EH (cell line): Measurements from ENCODE around the gene EPAS1.
"Not testable (repeated sequence)": the region's sequence is repeated elsewhere in the genome, so short reads cannot be mapped to it uniquely, and the experiment has no call there.

Experiments used
- DNase-seq: peaks from one replicate; pipeline ENCODE4 v3.0.0-alpha.2; 2015; ENCODE audit warnings: low read depth

The EPAS1 gene

DNA sequence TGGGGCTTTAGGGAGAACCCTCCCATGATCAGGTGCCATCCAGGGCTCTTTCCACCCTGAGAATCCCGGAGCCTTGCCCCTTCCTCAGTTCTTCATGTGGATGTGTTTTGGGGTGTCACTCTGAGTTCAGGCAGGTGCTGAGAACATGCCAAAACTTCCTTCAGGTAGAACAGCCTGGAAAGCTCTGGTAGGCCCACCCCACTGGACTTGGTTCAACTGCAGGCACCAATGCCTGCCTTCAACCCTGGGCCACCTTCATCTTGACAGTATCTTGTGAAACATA, 85.8 kb downstream of the EPAS1 start:
- DNase-seq: no peak

DNA sequence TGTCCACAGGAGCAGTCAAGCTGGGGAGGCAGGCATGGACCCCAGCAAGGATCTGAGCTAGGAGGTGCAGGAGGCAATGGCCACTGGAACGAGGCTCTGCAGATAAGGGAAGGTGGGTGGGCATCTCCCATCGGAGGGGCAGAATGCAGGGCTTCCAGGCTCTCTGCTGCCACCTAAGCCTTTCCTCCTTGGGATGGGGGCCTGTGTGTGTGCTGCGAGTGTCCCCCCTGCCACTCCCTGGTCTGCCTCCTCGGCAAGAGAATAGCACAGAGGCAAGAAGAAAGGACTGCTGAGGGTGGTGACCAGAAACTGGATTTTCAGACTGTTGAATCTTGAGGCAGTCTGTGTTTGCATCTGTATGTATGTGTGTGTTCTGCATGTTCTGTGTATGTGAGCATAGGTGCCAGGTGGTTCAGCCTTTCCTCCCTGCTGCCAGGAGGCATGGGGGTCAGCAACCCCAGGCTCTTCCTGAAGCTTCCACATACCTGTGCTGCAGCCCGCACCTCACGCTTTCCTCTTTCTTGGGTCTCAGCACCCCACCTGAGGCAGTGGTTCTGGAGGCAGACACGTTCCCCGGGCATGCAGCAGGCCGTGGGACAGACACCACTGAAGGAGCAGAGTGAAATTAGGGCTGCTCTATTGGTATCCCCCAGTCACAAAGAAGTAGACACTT, 86.7 kb downstream of the EPAS1 start:
- no peak for DNase-seq

DNA sequence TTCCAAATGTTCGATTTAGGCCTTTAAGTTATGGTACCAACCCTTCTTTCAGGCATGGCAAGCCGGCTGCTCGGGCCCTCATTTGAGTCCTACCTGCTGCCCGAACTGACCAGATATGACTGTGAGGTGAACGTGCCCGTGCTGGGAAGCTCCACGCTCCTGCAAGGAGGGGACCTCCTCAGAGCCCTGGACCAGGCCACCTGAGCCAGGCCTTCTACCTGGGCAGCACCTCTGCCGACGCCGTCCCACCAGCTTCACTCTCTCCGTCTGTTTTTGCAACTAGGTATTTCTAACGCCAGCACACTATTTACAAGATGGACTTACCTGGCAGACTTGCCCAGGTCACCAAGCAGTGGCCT, 87.2 kb downstream of the EPAS1 start:
- DNase-seq: no peak

DNA sequence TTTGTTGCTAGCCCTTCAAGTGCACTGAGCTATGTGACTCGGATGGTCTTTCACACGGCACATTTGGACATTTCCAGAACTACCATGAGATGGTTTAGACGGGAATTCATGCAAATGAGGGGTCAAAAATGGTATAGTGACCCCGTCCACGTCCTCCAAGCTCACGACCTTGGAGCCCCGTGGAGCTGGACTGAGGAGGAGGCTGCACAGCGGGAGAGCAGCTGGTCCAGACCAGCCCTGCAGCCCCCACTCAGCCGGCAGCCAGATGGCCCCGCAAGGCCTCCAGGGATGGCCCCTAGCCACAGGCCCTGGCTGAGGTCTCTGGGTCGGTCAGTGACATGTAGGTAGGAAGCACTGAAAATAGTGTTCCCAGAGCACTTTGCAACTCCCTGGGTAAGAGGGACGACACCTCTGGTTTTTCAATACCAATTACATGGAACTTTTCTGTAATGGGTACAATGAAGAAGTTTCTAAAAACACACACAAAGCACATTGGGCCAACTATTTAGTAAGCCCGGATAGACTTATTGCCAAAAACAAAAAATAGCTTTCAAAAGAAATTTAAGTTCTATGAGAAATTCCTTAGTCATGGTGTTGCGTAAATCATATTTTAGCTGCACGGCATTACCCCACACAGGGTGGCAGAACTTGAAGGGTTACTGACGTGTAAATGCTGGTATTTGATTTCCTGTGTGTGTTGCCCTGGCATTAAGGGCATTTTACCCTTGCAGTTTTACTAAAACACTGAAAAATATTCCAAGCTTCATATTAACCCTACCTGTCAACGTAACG, 88.8 kb downstream of the EPAS1 start:
- no peak for DNase-seq

DNA sequence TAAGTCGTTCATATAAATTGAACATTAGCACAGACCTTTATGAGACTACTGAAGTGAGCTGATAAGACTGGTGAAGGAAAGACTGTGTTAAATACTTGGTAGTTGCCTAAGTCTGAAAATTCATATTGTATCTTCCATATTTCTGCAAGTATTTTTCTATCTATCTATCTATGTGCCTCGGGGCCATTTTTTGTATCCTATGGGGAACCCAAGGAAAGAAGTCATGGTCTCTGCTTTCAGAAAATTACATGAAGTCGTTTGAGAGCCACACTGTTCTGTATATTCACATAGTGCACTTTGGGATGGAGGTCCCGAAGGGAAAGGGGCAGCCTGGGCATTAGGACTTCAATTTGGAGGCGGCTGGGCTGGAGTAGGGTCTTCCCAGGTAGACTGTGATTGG, 89.6 kb downstream of the EPAS1 start:
- DNase-seq: no peak

DNA sequence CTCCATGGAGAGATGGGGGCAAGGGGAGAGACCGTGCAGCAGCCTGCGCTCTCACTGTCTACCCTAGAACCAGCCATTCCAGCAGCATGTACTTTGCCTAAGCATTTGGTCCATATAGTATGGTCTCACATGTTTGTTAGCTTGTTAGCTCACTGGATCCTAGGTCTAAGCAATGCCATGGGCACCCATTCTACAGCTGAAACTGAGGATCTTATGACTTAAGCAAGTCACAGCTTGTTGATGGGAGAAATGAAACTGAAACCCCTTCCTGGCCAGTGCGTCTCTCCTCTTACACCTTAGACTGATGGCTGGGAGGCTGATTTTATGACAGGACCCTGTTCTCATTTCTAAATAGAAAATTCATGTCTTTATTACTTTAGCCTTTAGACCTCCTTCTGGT, 90.1 kb downstream of the EPAS1 start:
- DNase-seq: no peak

DNA sequence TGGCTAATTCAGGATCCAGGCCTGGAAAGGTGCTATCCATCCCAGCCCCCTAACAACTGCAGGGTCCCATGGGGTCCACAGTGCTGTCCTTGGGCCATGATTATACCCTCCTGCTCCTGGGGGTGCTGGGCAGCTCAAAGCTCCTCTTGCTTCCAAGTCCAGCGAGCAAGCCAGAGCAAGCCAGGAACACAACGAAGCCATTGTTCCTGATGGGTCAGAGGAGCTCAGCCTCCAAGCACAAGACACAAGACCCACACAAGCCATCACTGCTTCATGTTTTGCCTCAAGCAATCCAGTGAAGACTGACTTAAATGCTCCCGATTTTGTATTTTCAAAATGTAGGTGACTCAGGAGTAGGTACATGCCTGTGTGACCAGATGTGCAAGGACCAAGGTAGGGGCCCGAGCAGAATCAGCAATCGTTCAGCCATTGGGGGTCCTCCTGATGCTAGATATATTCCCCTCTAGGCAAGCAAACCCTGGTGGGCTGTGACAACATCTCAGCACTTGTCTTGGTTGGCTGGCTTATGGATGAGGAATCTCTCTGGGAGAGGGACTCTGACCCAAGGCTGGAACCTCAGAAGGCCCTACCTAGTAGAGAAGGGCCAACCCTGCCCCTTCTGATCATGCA, 90.8 kb downstream of the EPAS1 start:
- no peak for DNase-seq

DNA sequence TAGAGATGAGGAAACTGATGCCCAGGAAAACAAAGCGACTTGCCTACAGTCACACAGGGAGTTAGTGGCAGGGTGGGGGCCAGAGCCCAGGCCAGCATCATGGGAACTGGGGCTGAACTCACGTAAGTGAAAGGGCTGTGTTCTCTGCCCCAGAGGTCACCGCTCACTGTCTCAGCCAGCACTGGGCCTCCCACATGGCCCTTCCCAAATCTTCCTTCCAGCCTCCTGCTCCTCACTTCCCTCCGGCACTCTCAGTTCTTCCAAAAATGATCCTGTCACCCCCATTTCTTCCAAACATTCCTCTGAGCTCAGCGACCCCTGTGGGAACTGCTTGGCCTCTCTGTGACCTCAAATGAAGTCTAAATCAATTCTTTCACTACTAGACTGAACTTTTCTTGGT, 91.7 kb downstream of the EPAS1 start:
- no peak for DNase-seq

DNA sequence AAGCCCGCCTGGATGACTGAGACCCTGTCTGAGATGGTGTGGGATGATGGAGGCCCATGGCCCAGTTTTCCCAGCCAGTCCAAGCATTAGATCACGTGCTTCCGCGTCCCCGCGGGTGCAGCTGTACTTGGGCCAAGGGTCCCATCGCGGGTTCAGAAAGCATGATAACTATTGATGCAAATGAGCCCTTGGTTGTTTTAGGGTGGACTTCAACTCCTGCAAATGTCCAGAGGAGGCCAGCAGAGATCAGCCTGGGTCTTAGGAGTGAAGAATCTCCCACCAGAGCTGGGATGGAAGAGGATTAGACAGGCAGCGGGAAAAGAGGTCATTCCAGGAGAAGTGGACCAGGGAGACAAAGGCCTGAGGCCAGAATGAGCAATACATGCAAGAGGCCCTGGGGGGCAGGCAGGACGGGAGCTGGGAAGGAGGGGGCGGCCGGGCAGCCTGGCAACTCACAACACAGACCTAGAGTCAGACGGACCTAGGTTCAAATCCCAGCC, 92.3 kb downstream of the EPAS1 start:
- peak; percentile 51 for DNase-seq

DNA sequence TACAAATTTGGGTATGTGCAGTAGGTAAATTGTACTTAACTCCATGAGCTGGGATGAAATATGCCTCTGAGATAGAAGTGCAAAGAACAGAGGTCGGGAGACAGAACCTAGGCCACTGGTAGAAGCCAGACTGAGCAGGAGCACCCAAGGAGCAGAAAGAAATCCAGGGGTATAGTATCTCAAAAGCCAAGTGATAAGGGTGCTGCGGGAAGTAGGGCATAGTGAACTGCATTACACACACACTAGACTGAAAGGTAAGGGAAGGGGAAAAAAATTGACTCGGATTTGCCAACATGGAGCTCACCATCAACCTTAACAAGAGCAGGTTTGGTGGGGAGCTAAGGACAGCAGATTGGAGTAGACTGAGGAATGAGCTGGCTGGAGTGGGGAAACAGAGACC, 92.8 kb downstream of the EPAS1 start:
- no peak for DNase-seq

DNA sequence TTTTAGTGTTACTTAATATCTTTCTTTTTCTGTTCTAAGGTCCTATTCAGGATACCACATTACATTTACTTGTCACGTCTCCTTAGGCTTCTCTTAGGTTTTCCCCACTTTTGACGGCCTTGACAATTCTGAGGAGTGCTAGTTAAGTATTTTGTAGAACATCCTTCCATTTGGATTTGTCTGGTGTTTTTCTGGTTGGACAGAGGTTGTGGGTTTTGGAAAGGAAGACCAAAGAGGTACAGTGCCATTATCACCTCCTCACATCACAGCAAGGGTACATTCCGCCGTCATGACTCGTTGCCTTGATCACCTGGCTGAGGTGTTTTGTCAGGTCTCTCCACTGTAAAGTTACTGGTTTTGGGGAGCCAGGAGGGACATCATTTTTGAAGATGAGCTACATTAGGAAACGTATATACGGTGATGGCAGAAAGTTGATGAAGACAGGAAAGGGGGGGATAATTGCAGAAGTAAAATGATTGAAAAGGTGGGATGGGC, 93.7 kb downstream of the EPAS1 start:
- no peak for DNase-seq

DNA sequence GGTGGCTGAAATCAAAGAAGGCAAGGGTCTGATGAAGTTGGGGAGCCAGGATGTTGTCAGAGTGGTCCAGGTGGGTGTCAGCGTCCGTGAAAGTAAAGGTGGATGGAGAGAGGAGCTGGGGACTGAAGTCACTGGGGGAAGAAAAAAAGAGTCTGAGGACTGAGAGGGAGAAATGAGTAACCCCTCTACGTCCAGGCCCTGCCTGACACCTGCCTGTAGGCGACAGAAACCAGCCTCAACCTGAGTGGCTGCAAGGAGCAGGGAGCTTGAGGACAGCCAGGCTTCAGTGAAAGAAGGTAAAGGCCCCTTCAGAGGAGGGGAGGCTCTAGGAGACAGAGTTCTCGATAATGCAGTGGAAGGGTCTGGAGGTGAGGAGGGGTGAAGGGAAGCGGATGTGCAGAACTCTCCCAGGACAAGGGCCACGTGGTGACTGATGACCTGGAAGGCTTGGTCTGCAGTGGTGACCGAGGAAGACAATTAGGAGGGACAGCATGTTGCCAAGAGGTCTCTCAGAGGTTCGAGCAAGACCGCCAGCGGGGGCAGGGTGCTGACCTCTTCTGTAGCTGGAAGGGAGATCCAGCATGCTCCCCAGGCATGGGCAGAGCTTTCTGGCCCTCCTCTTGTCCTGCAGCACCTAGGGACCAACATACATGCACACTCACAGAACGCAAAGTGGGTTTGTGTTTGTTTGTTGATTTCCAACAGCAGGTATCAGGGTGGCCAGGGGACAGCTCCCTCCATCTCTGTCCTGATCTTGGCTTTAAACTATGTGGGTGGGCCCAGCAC, 95.5 kb downstream of the EPAS1 start:
- DNase-seq: no peak

DNA sequence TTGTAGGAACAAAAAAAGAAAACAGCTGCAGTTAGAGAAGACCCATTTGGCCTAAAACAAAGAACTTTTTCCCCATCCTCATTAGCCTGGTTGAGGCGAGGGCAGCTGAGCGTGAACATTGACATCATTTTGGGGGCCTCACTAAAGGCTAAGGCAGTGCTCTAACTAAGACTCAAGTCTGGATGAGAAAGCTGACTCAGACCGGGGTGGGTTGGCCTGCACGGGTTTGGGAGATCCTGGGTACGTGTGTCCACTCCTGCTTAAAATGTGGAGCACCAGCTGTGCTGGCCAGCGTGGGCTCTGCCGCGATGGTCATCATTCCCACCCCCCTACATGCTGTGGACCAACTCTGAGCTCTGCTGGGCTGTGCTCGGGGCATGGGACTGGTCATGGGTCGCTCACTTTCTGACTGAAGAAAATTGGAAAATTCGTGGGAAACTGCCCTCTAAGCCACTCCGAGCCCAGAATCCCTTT, 96.2 kb downstream of the EPAS1 start:
- DNase-seq: no peak

DNA sequence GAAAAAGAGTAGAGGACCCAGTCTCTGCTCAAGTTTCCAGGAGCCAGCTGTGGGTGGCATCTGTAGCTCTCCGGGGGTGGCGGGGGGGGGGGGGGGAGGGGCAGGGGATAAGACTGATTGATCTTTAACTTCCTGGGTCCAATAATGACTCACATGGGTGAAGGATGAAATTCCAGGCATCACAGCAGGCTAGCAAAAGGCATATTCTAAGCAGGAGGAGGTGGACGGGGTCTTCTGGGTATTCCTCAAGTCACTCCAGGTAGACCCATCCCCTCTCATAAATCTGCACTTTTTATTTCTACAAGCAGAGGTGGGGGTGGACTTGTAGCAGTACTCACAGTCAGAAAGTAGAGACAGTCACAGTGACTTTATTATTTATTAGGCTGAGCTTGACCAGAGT, 96.7 kb downstream of the EPAS1 start:
- no peak for DNase-seq

DNA sequence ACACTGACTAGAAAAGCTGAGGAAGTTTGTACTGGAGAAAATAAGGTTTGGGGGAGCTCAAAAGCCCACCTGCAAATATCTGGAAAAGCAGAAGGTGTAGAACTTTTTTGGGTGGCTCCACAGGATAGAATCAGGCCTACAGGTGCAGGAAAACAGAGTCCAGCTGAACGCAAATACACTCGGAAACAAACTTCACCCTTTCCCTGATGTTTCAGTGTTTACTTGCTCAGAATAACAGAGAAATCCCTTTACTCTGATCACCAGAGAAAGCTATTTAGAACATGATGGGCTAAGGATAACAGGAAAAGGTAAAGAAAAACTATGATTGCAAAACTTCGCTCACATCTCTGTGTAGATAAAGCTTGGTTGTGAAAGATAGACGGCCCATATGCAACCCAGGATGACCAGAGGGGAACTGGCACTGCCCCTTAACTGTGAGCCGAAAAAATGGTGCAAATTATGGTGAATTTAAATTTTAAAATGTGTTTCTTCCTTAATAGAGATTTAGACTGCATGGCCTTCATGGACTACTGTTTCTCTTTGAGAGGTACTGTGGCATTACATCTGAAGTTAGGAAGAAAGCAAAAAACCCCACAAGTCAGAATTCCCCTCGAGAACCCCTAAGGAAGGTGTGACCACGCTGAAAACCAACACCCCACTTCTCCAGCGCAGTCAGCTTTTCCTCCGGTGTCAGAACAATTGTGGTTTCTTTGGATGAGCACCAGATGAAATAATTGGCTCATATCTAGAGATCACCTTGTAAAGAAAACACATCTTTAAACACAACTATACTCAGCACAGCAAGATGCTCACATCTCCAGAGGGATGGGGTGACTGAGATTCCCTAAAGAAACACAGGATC, 97.7 kb downstream of the EPAS1 start:
- no peak for DNase-seq

DNA sequence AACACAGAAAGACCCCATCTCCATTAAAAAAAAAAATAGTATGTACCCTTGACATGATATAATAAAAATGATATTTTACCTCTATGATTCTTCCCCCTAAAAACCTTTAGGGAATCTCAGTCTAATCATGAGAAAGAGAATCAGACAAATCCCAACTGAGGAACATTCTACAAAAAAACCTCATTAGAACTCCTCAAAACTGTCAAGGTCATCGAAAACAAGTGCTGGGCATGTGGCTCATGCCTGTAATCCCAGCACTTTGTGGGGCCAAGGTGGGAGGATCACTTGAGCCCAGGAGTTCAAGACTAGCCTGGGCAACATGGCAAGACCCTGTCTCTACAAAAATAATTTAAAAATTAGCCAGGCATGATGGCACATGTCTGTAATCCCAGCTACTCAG, 98.5 kb downstream of the EPAS1 start:
- not testable (repeated sequence) for DNase-seq

DNA sequence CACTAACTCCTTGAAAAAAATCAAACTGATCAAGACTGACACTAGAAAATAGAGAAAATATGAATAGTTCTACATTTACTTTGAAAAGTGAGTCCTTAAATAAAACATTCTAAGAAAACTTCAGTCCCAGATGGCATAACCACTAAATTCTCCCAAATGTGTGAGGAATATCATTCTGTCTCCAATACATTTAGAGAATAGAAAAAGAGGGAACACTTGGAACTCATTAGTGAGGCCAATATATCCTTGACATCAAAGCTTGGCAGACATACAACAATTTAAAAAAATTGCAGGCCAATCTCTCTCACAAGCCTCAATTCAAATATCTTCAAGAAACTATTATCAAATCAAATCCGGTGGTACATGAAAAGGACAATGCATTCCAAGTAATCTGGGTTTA, 102.8 kb downstream of the EPAS1 start:
- no peak for DNase-seq

DNA sequence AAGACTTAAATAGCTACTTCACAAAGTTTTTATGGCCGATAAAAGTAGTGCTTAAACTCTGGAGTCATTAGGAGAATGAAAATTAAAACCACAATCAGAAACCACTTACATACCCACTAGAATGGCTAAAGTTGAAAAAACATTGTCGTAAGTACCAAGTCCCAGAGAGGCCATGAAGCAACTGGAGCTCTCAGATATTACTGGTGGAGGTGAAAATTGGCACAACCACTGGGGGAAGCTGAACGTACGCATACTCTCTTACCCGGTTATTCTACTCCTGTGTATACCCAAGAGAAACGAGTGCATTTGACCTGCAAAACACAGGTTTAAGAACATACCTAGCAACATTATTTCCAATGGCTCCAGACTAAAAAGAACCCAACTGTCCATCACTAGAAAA, 105.7 kb downstream of the EPAS1 start:
- no peak for DNase-seq

DNA sequence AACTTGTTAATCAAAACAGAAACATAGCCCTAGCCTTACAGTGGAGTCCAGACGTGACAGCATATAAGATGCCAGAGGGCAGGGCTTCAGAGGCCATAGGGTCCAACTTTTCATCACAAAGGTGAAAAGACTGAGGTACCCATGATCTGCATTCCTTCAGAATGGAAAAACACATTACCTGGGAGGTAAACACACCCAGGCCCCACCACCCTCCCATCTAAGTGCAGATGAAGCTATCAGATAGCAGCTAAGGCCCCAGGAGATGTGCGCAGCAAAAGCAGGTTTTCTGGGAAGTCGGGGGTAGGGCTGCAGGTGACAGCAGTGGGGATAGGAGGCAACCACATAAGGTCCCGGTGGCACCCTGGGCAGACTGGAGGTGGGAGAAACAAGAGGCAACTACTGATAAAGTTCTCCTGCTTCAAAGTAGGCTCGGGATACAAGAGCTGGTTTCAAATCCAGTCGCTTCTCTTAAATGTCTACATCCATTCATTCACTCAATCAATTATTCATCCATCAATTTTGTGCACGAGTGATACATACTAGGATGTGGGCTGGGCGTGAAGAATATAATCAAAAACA, 107.1 kb downstream of the EPAS1 start:
- DNase-seq: no peak

DNA sequence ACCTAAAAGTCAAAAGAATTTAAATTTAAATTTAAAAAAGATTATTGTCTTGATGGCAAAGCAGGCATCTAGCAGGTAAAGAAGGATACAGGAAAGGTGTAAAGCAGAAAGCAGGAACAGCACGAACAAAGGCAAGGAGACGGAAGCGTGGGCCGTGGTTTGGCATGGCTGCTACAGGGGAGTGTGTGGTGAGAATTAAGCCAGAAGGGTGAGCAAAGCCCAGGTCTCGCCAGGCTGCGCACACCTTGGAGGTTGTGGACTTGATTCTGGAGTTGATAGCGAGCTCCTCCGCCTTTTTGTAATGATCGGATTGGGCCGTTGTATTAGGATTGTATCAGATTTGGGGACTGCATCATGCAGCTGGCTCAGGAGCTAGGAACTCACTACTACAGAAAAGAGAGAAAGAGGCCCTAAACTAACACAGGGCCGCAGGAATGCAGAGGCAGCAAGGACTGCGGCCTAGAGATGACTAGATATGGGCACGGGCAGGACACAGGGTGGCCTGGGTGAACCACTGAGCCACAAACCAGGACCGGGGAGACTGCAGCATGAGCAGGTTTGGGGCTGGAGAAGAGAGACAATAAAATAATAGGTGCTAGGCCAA, 110.7 kb downstream of the EPAS1 start:
- DNase-seq: no peak

DNA sequence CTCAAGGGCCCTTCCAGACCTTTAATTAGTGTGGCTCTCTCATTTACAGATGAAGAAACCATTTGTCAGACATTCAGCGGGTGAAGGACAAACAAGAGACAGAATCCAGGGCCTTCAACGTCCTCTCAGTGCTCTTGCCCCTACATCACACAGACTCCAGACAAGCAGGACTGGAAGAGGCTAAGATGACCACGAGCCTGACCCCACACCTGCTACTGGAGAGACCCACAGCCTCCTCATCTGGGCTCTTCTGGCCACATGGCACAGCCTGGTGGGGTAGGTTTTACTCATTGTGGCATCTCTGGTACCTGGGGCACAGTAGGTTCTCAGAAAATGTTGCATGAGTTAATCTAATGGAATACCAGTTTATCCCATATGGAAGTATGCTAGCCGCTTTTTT, 112.5 kb downstream of the EPAS1 start:
- no peak for DNase-seq
